Gastroesophageal sphincter (tissue), 3 donors: ENCODE data around the gene KIRREL1.

ENCODE experiments used
- CTCF ChIP-seq, 4 experiments: fragments of 200-600 bp in 2 of 4; fragments of 450-650 bp in 2 of 4; sonication (generic) in 1 of 4; IDR thresholded peaks; one replicate each; pipeline ENCODE4 v1.5.1; 2017 to 2019; ENCODE audit warnings: antibody characterized with exemption in 4 of 4, mild to moderate bottlenecking in 2 of 4, moderate library complexity in 2 of 4
- EP300 ChIP-seq: sonication (generic); formaldehyde crosslinking; IDR thresholded peaks from one replicate; pipeline ENCODE4 v1.6.1; 2017; ENCODE audit warnings: antibody characterized with exemption, mild to moderate bottlenecking

DNA sequence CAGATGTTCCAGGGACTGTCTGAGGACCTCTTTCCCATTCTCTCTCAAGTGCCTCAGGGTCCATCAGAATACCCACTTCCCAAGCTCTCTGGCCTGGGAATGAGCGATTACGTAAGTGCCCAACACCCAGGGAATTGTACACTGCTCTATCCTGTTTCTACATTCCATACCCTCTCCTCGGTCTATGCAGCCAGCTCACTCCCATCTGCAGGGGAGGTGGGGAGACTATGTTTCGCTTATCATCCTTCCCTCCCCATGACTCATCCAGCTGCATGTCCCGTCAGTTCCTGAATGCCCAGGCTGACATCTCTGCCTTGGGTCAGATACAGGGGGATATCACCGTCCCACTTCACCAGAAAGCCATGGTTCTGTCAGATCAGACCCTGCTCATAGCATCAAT lies 152.7 kb downstream of the KIRREL1 start:
- TF ChIP-seq CTCF (IDR thresholded peaks at IDR 0.05) (no peak), EP300 (no peak)
